ENCODE measurements around the gene TCIRG1. TPM values are rescaled to one million over a fixed set of nuclear protein-coding genes. Genes with fewer than 3 reads are reported as not detected.
A peak's percentile ranks its signal among the peaks of the same experiment; 100 is the strongest.

TCIRG1 gene
- total RNA-seq, 1 donor from 2014 or later: 25.8 TPM

DNA sequence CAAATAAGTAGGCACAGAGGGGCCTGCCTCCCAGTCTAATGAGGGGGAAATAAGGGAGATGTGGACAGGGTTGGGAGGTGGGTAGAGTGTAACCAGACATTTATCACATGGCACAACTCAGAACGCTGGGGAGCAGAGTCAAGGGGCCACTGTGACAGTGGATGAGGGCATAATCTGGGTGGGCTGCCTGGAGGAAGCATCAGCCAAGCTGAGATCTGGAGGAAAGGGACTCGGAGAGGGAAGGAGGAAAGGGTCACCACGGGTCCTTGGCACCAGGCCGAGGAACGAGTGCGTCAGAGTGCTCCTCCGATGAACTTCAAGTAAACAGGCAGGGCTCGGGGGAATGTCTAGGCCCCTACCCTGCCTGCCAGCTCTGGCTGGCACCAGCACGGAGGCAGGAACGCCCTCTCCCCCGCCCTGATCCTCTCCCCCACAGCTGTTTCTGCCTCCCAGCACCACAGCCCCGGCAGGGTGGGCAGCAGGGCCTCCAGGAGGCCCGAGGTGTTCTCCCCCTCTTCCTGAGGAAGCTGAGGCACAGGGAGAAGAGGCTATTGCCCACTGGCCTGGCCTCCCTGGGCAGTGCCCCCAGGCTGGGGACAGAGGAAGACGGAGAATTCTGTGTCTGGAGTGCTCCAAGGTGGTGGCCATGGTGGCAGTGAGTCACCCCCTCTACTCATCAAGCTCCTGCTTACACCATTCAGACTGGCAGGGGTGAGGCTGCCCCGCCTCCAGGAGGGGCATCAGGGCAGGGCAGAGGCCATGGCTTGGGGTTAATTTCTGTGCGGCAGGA, 24.5 kb upstream of the TCIRG1 start:
- intact Hi-C loops (cut with micrococcal nuclease): no loop called here
- DNase-seq: no peak

DNA sequence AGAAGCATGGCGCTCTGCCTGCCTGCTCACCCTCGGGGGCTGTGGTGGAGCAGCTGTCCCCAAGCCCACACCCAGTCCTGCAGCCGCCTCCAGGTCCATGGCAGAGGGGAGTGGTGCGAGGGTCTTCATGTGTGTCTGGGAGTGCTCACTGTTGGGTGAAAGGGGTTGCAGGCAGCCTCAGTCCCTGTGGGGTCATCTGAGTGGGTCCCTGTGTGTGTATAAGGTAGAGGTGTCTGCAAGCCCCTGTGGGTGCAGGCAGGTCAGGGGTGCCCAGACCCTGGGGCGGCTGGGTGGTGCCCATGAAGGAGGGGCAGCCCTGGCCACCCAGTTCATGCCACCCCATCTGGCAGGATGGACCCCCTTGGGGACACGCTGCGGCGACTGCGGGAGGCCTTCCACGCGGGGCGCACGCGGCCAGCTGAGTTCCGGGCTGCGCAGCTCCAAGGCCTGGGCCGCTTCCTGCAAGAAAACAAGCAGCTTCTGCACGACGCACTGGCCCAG, 23.8 kb upstream of the TCIRG1 start:
- intact Hi-C loops (cut with micrococcal nuclease): no loop called here
- DNase-seq: no peak
- ATAC-seq: no peak

More for the DNA sequence above, 24.5 kb upstream of the TCIRG1 start:
- ATAC-seq: no peak

DNA sequence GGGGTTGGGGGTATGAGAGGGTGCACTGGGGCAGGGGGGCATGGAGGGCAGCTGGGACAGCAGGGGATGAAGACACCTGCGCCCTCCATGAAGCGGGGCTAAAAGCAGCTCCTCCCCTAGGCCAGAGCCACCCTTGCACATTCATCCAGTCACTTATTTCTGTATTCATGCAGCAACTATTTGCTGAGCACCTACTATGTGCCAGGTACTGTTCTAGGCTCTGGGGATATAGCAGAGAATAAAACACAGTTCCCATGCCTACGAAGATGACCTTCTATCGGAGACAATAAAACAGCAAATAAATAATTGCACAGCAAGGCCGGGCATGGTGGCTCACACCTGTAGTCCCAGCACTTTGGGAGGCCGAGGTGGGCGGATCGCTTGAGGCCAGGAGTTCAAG, 23.4 kb upstream of the TCIRG1 start:
- DNase-seq (no peak), ATAC-seq (no peak)
- intact Hi-C loops (cut with micrococcal nuclease): no loop called here

GRCh38 chr11:68016161-68016903, 22.5 kb upstream of the TCIRG1 start:
- no peak for ATAC-seq
- intact Hi-C loops (cut with micrococcal nuclease): no loop called here

GRCh38 chr11:68016904-68017817, 21.7 kb upstream of the TCIRG1 start:
- intact Hi-C loops (cut with micrococcal nuclease): no loop called here
- ATAC-seq: peak; percentile 17
- DNase-seq: no peak

More at GRCh38 chr11:68016161-68016903, 22.5 kb upstream of the TCIRG1 start:
- DNase-seq: no peak

DNA sequence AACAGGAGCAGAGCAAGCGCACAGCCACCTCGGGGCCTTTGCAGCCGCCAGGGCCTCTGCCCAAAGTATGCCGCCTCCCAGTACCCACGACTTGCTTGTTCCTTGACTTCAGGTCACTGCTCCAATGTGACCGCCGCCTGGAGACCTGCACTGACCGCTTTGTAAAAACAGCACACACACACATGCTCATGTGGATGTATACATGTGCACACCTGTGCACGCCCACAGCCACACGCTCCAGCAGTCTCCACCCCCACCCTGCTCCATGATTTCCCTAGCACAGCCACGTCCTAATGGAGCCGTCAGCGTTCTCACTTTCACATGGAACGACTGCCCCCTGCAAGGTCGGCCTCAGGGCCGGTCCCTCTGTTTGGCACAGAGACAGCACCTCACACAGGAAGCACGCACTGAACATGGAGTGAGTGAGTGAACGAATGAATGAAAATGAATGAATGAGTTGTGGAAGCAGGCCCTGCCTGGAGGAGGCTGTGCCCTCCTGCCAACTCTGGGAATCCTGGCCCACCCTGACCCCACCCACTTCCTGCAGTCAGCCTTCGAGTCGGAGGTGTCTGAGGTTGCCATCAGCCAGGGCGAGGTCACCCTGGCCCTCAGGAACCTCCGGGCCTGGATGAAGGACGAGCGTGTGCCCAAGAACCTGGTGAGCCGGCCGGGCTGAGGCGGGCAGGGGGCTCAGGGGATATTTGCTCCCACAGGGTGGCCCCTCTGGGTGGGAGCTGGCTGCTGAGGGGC, 20.7 kb upstream of the TCIRG1 start:
- ATAC-seq: no peak
- DNase-seq: no peak
- intact Hi-C loops (cut with micrococcal nuclease): no loop called here

GRCh38 chr11:68018730-68019190, 20.1 kb upstream of the TCIRG1 start:
- intact Hi-C loops (cut with micrococcal nuclease): no loop called here
- ATAC-seq: no peak
- DNase-seq: no peak

- intact Hi-C loops (cut with micrococcal nuclease): no loop called here
- no peak for DNase-seq
- ATAC-seq: no peak
Observed at GRCh38 chr11:68019486-68019885, 19.3 kb upstream of the TCIRG1 start.

- ATAC-seq (peak; percentile 15), DNase-seq (no peak)
- intact Hi-C loops (cut with micrococcal nuclease): no loop called here
Observed at GRCh38 chr11:68020575-68020974, 18.2 kb upstream of the TCIRG1 start.

DNA sequence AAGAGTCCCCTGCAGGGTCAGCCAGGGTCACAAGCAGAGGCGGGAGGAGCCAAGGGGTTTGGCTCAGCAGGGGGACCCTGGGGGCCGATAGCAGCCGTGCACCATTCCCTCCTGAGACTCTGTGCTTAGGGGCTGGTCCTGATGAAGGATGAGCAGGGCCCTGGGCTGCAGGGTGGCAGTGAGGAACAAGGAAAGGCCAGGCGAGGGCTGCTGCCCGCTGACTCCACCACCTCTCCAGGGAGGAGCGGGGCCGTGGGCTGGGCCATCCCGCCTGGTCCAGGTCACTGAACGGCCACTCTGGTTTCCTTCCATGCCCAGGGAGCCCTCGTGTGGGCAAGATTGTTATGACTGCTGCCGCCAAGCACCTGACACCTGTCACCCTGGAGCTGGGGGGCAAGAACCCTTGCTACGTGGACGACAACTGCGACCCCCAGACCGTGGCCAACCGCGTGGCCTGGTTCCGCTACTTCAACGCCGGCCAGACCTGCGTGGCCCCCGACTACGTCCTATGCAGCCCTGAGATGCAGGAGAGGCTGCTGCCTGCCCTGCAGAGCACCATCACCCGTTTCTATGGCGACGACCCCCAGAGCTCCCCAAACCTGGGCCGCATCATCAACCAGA, 17.5 kb upstream of the TCIRG1 start:
- ATAC-seq (peak; percentile 17), DNase-seq (no peak)
- intact Hi-C loops (cut with micrococcal nuclease): no loop called here

DNA sequence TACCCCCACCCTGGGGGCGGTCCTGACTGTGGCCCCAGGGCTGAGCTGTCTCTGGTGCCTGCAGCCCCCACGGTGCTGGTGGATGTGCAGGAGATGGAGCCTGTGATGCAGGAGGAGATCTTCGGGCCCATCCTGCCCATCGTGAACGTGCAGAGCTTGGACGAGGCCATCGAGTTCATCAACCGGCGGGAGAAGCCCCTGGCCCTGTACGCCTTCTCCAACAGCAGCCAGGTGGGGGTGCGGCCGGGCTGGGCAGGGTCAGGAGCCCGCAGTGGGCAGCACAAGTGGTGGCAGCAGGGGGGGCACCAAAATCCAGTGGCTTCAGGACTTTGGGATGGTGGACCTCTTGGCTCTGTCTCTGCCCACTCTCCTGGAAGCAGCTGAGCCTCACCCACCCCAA, 16.3 kb upstream of the TCIRG1 start:
- intact Hi-C loops (cut with micrococcal nuclease): no loop called here
- ATAC-seq: no peak
- DNase-seq: no peak

DNA sequence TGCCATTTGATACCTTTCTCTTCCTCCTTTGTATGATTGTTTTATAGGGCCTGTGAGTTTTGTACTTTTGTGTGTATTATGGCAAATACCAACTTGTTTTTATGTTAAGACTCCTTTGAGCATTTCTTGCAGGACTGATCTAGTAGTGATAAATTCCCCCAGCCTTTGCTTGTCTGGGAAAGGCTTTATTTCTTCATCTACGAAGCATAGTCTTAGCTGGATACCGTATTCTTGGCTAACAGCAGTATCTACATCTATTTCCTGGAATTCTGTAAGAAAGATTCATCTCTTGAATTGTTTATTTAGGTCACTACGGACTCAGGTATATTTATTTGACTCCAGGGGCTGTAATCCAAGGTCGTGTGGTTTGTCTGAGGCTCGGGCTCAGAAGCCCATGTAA, 14.3 kb upstream of the TCIRG1 start:
- DNase-seq (no peak), ATAC-seq (no peak)
- intact Hi-C loops (cut with micrococcal nuclease): no loop called here

DNA sequence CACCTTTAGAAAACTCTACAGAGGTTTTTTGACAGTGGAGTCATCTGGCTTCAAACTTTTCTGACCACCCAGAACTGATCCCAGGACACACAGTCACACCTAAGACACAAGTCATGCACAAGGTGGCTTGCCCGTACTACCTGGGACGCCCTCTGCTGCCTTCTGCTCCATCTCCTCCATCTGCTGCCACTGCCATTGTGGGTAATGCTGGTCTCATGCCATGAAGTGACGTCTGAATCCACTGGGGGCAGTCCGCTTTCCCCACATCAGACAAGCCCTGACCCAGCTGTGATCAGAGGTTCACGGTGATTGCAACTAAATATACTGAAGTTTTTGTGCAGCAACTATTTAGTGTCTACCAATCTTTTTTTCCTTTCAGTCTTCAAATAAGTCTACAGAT, 13.8 kb upstream of the TCIRG1 start:
- ATAC-seq (no peak), DNase-seq (no peak)
- intact Hi-C loops (cut with micrococcal nuclease): no loop called here

- intact Hi-C loops (cut with micrococcal nuclease): no loop called here
Observed at GRCh38 chr11:68026391-68027105, 12.3 kb upstream of the TCIRG1 start.

GRCh38 chr11:68027667-68028066, 11.2 kb upstream of the TCIRG1 start:
- intact Hi-C loops (cut with micrococcal nuclease): no loop called here
- ATAC-seq: no peak
- no peak for DNase-seq

More at GRCh38 chr11:68026391-68027105, 12.3 kb upstream of the TCIRG1 start:
- no peak for ATAC-seq
- DNase-seq: no peak

DNA sequence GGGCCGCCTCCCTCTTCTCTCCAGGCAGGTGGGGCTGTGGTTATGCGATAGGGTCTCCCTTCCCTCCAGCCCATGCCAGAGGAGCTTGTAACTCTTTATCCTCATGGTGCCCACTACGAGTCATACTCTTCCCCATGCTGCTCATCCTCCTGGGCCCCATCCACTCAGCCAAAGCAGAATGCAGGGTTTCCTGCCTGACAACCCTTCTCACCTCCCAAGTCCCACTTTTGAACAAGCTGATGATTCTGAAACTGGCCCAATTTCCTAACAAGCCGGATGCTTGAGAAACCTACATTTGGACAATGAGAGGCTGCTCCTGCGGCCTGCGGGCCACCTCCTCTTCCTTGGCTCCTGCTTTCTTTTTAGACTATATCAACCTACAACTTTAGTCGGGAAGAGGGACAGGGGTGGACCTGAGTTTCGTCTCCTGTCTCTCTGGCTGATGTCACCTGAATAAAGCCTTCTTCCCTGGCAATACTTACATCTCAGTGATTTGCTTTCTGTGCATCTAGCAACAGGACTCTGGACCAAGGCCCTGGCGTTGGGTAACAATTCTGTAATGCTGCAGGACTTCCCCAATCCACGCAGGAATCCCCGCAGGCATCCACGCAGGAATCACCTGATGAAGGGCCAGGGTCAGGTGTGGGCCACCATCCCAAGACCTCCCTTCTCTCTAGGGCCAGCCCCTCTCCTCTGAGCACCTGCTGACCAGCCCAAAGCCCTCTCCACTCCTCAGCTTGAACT, 9.9 kb upstream of the TCIRG1 start:
- intact Hi-C loops (cut with micrococcal nuclease): no loop called here

More for the DNA sequence above, 9.9 kb upstream of the TCIRG1 start:
- no peak for ATAC-seq
- no peak for DNase-seq

Data from left ventricle myocardium superior (tissue), 1 donor.